ENCODE measurements around the gene TBC1D9B. TPM values are rescaled to one million over a fixed set of nuclear protein-coding genes. Genes with fewer than 3 reads are reported as not detected.

Gene TBC1D9B
- total RNA-seq, 1 donor from 2014 or later = 71.0 TPM

- peak; percentile 35 for DNase-seq (ENCODE audit: low spot score)
These were observed 37.2 kb downstream of the TBC1D9B start for GRCh38 chr5:179870403-179870903.

- no peak for DNase-seq (ENCODE audit: low spot score)
These were observed 37.9 kb downstream of the TBC1D9B start for GRCh38 chr5:179869641-179870402.

DNA sequence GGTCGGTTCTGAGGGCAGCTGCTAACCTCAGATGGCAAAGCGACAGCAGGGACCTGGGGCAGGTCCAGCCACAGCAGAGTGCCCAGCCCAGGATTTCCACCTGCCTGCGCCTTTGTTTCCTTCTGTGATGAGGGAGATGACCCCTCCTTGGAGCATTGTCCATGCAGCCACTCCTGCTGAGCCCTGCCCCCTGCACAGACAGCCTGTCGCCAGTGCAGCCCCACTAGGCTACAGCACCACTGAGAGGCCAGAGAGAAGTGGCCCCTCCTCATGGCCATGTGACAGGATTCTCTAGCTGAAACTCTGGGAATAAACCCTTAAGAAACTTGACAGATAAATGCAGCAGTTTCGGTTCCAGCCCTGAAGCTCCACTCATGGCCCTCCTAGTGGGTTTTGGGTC is 38.6 kb downstream of the TBC1D9B start:
- DNase-seq (ENCODE audit: low spot score) = no peak

GRCh38 chr5:179868541-179868940 is 39.2 kb downstream of the TBC1D9B start:
- no peak for DNase-seq (ENCODE audit: low spot score)

DNA sequence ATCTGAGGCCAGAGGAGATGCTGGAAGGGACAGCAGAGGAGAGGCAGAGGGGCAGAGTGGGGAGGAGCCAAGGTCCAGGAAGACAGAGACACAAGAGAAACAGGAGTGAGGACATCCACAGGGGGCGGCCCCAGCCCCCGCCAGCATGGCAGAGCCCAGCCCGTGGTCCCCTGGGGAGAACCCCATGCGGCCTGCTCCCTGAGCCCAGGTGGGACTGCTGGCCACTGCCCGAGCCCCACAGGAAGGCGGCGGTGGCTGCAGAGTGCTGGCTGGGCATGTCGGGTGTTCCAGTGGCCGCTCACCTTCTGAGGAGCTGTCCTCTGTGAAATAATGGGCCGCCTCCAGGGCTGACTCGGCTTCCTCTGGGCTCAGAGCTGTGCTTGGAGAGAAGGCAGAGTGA is 40.2 kb downstream of the TBC1D9B start:
- DNase-seq (ENCODE audit: low spot score) = no peak

DNA sequence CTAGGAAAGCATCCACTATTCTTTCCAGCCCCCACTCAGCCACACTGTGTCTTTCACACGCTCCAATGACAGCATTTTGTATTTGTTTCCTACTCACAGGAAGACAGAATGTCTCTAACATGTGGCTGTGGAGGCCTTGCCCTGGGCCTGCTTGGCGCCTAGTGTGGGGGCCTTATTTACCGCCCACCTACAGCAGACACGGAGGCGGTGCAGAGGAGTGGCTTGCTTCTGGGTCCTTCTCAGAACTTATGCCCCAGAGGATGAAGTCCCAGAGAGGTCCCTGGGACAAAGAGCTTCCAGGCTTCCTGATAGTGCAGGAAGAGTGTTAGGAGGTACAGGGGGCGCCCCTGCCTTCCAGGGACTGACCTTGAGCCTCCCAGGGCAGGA is 40.6 kb downstream of the TBC1D9B start:
- DNase-seq (ENCODE audit: low spot score) = no peak

- DNase-seq (ENCODE audit: low spot score) = no peak
These were observed 41.2 kb downstream of the TBC1D9B start for GRCh38 chr5:179866241-179867078.

- DNase-seq (ENCODE audit: low spot score) = no peak
These were observed 42.0 kb downstream of the TBC1D9B start for GRCh38 chr5:179865491-179866240.

- no peak for DNase-seq (ENCODE audit: low spot score)
These were observed 43.0 kb downstream of the TBC1D9B start for GRCh38 chr5:179864686-179865085.

DNA sequence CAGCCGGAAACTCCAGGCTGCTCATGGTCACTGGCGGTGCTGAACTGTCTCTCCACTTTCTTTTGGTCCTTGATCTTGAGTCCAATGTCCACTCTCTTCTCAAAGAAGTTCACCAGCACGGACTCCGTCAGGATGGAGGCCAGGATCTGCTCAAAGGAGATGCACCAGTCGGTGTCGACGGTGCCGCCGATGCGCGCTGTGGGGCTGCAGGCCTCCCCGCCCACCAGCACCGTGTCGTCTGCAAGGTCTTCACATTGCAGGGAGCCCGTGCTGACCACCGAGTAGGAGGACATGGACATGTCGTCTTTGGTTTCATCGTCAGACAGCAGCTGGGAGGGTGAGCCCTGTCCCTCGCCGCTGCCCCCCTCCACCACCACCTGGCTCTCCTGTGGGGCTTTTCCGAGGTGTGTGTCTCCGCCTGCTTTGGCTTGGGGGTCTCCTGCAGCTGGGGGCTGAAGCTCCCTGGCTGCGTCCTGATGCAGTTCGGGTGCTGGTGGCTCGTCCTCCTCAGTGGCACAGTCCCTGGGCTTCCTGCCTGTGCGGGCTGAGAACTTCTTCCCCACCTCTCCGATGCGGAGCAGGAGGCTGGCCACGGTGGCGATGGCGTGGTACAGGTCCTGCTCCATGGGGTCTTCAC is 44.1 kb downstream of the TBC1D9B start:
- DNase-seq (ENCODE audit: low spot score) = no peak

GRCh38 chr5:179862891-179863290 is 44.8 kb downstream of the TBC1D9B start:
- no peak for DNase-seq (ENCODE audit: low spot score)

- no peak for DNase-seq (ENCODE audit: low spot score)
These were observed 45.4 kb downstream of the TBC1D9B start for GRCh38 chr5:179862296-179862695.

GRCh38 chr5:179860301-179860700 is 47.4 kb downstream of the TBC1D9B start:
- DNase-seq (ENCODE audit: low spot score) = no peak

DNA sequence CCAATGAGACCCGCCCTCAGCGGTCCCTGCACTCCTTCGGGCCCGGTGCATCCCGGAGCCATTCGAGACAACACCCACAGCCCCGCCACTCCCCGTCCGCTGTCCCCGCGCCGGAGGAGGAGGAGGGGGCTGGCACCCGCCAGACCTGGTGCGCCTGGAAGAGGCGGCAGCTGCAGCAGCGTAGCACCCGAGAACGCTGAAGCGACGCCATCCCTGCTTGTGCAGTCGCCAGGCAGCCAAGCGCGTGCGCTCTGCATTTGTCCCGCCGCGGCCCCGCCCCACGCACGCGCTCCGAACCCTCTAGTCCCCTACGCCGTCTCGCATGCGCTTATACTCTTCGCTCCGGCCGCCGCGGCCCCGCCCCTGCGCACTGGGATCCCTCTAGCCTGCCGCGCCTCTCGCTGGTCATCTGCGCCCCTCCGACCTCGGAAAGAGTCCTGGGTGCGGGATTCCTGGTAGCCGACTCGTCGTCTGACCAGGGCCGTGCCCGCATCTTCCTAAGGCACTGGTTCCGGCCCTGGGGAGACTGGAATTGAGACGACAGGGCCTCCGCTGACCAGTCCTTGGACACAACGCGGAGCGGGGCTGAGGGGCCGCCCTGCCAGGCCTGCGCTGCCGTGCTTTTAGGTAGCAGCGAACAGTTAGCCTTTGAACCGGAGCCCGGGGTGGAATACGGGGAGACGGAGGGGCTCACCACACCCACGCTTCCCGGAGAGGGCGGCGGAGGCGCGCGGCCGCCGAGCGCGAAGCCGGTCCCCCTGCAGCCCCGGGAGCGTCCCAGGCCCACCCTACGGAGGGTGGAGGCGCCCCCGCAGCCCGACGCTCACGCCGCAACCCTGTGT is 48.9 kb downstream of the TBC1D9B start, which contains the start of gene MRNIP:
Gene MRNIP, minus strand, starts transcription at position 232 of the 842 bp plus-strand sequence. Its CDS starts 21 bp downstream, at position 211.
- DNase-seq (ENCODE audit: low spot score) = peak; percentile 98

GRCh38 chr5:179858241-179858585 is 49.5 kb downstream of the TBC1D9B start:
- DNase-seq (ENCODE audit: low spot score) = no peak

GRCh38 chr5:179854356-179854755 is 53.3 kb downstream of the TBC1D9B start:
- no peak for DNase-seq (ENCODE audit: low spot score)

DNA sequence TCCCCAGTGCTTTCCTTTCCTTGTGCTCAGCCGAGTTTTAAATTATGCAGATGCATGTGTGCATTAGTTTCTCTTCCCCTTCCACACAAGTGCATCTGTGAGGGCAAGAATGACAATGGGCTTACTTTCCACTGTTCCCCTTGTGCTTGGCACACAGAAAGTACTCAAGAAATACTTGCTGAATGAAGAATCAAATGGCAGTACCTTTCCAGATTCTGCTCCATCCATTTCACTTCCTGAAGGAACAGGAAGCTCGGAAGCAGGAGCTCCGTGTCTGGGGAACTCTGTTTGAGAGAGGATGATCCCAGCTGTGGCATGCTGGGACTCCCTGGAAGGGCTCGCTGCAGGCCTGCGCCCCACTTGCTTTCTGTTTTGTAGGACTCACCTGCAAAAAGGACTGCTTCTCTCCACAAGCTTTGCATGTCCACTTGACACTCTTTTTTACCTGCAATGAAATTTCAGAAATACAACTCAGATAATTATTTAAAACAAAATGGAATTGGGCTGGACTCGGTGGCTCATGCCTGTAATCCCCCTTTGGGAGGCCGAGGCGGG is 54.6 kb downstream of the TBC1D9B start:
- DNase-seq (ENCODE audit: low spot score) = no peak

DNA sequence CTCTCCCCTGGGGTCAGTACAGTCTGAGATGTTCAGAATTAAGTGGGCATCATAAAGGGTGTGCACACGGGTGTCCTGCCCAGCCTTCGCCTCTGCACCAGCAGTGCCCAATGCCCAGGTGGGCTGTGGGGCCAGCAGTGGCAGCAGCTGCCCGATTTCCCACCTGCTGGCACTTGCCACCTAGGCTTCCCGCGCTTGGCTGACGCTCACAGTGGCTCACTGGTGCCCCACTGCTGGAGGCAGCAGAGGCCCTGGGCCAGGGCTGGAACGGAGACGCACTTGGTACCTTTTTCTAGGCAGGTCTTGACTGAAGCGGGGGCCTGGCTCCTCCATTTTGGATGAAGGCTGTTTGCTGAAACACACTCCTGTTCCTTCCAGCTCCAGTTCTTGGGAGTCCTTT is 66.1 kb downstream of the TBC1D9B start:
- no peak for DNase-seq (ENCODE audit: low spot score)

DNA sequence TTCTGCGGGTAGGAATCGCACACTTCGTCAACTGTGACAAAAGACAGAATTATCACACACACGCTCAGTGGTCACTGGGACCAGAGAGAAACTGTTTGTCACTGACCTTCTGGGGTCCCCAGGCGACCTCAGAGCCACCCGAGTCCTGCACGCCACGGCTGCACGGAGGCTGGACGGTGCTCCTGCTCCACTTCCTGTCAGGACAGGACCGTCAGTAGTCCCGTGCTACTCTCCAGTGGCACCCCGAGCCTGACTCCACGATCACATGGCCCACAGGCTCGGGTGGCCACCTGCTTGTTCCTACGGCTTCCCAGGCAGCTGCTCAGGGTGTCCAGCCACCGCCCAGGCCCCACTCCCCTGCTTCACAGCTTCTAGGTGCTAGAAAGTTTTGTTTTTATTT is 66.9 kb downstream of the TBC1D9B start:
- DNase-seq (ENCODE audit: low spot score) = no peak

DNA sequence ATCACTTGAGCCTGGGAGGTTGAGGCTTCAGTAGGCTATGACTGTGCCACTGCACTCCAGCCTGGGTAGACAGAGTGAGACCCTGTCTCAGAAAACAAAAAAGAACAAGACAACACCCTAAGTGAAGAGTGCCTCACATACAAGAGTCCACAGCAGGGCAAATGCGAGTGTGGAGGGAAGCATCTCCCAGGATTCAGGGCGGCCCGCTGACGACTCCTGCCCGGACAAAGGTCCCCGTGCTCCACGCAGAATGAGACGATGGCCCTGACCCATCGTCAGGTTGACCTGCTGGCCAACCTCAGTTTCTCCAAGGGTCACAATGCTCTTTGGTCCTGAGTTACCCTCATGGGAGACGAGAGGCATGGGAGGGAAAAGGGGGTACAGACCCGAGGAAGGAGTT is 67.4 kb downstream of the TBC1D9B start:
- DNase-seq (ENCODE audit: low spot score) = no peak

Data from umbilical cord (tissue), 2 donors.